Activated T-cell treated with anti-CD3 and anti-CD28 coated beads for 24 hours (primary cell): ENCODE data around the gene CLDN22.

Source experiments
- DNase-seq: peaks from one replicate; pipeline ENCODE4 v3.0.0-alpha.2; 2020; ENCODE audit warnings: low read depth

Gene CLDN22

GRCh38 chr4:183272384-183272783 lies 47.7 kb downstream of the CLDN22 start:
- no peak for DNase-seq

- DNase-seq: no peak
Observed at GRCh38 chr4:183268556-183268955, 51.5 kb downstream of the CLDN22 start.
